Measurements from ENCODE around the gene GINS1.

GINS1 gene

GRCh38 chr20:25478889-25479568 lies 71.6 kb downstream of the GINS1 start:
- no peak for DNase-seq

GRCh38 chr20:25479638-25480037 lies 72.2 kb downstream of the GINS1 start:
- DNase-seq: no peak

- no peak for DNase-seq
These were observed 72.7 kb downstream of the GINS1 start for GRCh38 chr20:25480156-25480555.

- DNase-seq: no peak
These were observed 73.3 kb downstream of the GINS1 start for GRCh38 chr20:25480797-25481196.

GRCh38 chr20:25481235-25481917 lies 73.9 kb downstream of the GINS1 start:
- no peak for DNase-seq

GRCh38 chr20:25481918-25482253 lies 74.4 kb downstream of the GINS1 start:
- no peak for DNase-seq

- DNase-seq: no peak
These were observed 76.1 kb downstream of the GINS1 start for GRCh38 chr20:25483431-25484132.

GRCh38 chr20:25484224-25484846 lies 76.9 kb downstream of the GINS1 start:
- DNase-seq: no peak

- no peak for DNase-seq
These were observed 77.5 kb downstream of the GINS1 start for GRCh38 chr20:25484911-25485511.

GRCh38 chr20:25485872-25486271 lies 78.4 kb downstream of the GINS1 start:
- DNase-seq: no peak

- DNase-seq: peak; percentile 92
These were observed 78.9 kb downstream of the GINS1 start for GRCh38 chr20:25486377-25486776.

- peak; percentile 32 for DNase-seq
These were observed 79.8 kb downstream of the GINS1 start for GRCh38 chr20:25487306-25487705.

- DNase-seq: no peak
These were observed 80.5 kb downstream of the GINS1 start for GRCh38 chr20:25487975-25488374.

- DNase-seq: no peak
These were observed 81.9 kb downstream of the GINS1 start for GRCh38 chr20:25489221-25489871.

- DNase-seq: no peak
These were observed 83.4 kb downstream of the GINS1 start for GRCh38 chr20:25490656-25491445.

GRCh38 chr20:25491446-25492038 lies 84.1 kb downstream of the GINS1 start:
- DNase-seq: no peak

GRCh38 chr20:25493137-25493536 lies 85.7 kb downstream of the GINS1 start:
- DNase-seq: no peak

GRCh38 chr20:25493748-25494505 lies 86.5 kb downstream of the GINS1 start:
- no peak for DNase-seq

GRCh38 chr20:25494506-25495188 lies 87.2 kb downstream of the GINS1 start:
- DNase-seq: no peak

- DNase-seq: peak; percentile 65
These were observed 87.8 kb downstream of the GINS1 start for GRCh38 chr20:25495189-25495824.

All from NCI-H2171 (cell line).